ENCODE data around the gene RAET1G.
"Not testable (repeated sequence)": the region's sequence is repeated elsewhere in the genome, so short reads cannot be mapped to it uniquely, and the experiment has no call there.

The RAET1G gene

DNA sequence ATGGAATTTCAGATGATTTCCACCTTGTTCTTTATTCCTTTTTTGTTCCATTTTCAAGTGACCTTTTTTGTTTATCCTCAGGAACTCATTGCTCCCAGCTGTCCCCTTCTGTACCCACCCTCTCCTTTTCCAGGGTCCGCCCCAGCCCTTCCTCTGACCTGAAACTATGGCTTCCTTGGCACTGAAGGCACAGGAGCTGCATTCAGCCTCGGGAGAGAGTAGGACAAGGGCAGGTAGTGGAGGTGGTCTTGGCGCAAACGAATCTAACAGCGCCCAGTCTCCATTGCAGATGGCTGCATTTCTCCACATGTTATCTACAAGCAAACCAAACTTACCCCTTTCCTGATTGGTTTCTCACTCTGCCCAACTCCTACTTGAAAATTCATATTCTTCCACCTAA lies 10.1 kb upstream of the RAET1G start:
- DNase-seq = no peak

DNA sequence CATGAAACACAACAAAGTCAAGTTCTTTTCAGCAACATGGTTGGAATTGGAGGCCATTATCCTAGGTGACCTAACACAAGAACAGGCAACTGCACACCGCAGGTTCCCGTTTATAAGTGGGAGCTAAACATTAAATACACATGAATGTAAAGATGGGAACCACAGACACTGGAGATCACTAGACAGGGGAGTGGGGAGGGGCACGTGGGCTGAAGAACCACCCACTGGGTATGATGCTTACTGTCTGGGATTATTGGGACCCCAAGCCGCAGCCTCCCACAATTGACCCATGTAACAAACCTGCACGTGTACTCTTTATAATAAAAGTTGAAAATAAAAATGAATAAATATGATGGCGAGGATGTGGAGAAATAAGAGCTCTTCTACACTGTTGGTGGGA lies 8.6 kb upstream of the RAET1G start:
- DNase-seq = no peak

DNA sequence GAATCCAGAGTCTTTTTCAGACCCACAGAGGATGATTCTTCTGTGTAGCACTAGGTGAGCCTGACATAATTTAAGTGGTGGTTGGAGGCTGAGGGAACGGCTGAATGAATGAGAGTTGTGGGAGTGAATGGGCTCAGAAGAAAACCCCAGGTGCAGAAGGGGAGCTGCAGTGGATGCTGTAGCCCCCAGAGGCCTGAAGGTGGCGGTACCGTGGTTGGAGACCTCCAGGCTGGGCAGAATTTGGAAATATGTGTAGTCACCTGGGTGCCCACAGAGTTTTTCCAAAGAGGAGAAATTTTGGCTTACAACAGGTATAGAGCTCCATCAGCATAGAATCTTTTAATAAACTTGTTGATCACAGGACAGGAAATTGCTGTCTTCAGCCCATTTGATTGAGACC lies 6.5 kb upstream of the RAET1G start:
- DNase-seq = peak; percentile 12

DNA sequence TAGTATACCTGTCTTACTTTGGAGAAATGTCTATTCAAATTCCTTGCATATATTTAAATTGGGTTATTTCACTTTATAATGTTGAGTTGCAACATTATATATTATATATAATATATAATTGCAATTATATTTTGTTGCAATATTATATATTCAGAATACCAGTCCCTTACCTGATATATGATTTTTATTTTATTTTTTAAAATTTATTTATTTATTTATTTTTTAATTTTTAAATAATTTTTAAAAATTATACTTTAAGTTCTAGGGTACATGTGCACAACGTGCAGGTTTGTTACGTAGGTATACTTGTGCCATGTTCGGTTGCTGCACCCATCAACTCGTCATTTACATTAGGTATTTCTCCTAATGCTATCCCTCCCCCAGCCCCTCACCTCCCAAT lies 4.1 kb upstream of the RAET1G start:
- peak; percentile 1 for DNase-seq

DNA sequence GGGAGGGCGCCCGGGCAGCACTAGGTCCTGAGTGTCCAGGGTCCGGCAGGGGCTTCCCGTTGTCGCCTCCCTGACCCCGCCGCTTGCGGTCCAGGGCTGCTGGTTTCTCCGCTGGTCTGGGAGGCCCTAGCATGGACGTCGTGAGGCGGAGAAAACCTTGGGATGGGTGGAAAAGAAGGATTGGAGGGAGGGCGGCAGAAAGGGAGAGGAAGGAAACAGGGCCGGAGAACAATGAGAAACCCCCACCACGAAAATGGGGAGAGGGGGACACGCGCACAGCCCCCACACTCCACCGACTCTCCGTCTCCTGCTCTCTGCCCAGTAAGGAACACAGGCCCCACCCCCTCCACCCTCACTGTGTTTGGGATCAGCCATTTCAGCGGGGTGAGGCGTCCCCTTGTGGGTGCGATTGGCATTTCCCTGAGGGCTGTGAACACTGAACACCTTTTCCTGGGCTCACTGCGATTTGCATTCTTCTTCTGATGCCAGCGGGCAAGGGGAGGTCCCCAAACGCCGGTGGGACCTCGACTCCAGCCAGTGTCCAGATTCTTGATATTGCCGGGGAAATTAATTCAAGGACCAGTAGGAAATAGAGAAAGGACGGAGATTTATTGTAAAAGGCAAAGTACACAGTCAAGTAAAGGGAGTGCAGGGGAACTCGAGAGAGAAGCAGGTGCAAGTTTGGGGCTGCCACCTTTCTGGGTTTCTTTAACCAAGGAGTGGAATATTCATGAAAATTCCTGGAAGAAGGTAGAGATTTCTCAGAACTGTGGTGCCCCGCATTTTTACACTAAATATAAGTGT lies 3.3 kb upstream of the RAET1G start:
- peak; percentile 68 for DNase-seq

DNA sequence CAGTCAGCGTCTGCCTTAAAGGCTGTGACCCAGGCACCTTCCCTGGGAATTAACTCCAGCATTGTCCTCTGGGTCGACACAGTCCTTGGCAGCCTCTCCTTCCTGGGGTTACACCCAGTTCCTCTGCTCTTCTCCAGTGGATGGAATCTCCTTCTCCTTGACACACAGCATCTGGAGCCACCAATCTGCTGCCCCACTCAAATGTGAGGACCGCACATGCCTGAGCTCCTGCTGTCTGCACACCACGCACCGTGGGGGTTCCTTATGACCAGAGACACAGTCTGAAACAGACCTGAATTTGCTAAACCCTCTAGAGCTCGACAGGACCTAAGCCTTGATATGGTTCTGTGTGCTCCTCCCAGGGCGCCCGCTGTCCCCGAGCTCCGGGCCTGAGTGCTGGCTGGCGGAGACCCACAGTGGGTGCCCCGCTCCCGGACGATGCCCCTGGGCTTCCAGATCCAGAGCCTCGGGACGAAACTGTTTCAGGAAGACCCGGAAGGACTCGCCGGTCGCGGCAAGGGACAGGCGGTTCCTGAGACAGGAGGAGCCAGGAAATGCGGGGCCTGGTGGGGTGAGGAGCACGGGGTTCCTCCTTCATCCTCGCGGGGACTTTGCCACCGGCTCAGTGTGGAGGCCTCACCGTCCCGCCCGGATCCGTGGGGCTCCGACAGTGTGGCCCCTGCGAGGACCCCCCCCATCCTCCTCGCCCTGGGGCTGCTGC lies 2.5 kb upstream of the RAET1G start:
- peak; percentile 15 for DNase-seq

DNA sequence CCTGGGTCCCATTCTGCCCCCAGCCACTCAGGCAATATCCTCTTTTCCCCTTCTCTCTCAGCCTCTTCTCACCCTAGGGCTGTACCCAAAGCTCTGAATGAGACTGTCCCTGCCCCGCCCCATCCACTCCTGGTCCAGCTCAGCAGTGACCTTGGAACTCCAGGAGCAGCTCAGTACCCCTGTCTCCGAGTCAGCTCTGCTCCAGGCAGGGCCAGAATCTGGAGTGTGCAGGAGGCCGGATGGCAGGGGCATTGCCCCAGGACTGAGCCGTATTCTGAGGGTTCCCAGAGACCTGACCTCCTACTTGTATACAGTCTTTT lies 2.0 kb upstream of the RAET1G start:
- no peak for DNase-seq

DNA sequence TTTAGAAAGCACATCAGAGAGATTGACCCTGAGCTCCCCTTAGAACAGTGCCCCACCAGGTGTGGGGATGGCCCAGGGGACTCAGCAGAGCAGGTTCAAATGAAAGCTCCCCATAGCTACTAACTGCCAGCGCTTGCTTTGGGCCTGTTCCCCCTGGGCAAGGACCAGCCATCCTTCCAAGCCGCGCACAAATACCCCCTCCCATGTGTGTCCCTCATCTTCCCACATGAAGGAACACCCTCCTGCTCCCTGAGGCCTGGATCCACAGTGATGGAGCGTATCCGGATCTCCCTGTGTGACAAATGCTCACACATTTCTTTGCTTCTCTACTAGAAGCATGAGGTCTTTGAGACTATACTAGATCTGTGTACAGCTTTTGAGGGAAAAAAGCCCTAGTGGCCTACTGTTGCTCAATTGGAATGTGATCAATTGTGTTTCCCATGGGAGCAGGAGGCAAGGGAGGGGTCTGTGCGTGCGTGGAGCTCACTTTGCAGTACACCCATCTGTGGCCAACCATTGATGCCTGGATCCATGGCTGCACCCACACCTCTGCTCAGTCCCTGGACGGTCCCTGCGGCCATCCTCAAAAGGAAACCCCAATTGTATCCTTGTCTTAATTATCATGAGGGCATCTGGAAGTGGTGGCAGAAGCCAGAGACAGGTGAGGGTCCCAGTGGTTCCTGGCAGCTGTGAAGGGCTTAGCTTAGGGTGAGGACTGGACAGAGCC lies 1.4 kb upstream of the RAET1G start:
- peak; percentile 9 for DNase-seq

DNA sequence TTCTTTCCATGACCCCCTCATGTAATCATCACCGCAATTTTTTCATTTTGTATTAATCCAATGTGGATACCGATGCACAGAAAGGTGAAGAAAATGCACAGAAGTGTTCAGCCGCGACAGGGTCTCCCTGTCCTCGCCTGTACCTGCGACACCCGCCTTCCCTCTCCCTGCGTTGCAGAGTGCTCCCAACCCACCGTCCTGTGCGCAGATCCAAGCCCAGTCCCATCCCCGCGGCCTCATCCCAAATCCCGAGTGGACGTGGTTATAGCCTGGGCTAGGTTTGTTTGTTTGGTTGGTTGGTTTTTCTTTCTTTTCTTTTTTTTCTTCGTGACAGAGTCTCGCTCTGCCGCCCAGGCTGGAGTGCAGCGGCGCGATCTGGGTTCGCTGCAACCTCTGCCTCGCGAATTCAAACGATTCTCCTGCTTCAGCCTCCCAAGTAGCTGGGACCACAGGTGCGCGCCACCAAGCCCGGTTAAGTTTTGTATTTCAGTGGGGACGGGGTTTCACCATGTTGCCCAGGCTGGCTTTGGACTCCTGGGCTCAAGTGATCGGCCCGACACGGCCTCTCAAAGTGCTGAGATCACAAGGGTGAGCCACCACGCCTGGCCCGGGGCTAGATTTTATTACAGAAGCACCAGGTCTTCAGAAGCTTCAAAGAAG lies 536 bp upstream of the RAET1G start:
- DNase-seq = peak; percentile 9

DNA sequence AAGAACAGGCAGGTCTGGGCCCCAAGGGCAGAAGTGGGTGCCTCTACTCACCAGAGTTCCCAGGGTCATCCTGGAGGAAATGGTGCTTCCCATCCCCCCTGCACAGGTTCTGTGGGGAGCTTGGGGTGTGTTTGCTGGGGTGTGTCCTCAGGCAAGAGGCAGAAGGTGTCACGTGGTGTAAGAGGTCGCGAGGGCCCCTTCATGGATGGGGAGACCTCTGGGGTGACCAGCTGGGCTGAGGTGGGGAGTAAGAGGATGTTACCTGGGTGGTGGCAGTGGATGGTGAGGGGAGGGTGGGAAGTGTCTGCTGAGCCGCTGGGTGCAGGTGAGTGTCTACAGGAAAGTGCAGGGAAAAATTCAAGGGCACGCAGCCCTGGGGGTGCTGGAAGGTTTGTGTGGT lies 830 bp downstream of the RAET1G start:
- peak; percentile 10 for DNase-seq

DNA sequence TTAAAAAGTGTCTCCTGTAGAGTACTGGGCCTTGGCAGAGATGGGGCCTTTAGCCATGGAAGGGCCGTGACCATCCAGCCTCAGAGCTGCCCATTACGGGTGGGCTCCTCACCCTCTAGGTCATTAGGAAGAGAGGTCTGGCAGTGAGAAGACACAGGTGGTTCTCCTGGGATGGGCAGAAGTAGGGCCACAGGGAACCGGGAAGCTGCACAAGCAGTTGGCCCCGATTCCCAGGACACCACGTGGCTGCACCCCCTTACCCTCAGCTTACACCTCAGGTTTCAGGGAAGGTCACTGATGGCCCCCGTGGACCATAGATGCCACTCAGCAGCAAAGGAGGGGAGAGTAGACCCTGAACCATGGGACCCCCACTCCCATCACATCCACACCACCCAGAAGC lies 1.6 kb downstream of the RAET1G start:
- DNase-seq = peak; percentile 7

DNA sequence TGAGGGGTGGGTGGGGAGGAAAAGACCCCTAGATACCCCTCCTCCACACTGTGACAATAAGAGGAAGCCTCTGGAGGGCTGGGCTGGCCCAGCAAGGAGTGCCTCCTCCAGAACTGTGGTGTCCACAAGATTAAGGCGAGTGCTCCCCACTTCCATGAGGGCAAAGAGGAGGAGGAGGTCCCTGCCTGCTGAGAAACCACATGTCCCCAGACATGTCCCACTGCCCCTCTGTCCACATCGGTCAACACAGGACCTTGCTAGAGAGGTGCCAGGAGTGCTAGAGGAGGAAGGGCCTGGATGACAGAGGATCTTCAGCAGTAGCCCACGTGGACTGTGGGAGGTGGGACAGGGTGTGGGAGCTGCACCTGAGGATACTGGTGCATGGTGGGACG lies 3.1 kb downstream of the RAET1G start:
- DNase-seq = peak; percentile 15

DNA sequence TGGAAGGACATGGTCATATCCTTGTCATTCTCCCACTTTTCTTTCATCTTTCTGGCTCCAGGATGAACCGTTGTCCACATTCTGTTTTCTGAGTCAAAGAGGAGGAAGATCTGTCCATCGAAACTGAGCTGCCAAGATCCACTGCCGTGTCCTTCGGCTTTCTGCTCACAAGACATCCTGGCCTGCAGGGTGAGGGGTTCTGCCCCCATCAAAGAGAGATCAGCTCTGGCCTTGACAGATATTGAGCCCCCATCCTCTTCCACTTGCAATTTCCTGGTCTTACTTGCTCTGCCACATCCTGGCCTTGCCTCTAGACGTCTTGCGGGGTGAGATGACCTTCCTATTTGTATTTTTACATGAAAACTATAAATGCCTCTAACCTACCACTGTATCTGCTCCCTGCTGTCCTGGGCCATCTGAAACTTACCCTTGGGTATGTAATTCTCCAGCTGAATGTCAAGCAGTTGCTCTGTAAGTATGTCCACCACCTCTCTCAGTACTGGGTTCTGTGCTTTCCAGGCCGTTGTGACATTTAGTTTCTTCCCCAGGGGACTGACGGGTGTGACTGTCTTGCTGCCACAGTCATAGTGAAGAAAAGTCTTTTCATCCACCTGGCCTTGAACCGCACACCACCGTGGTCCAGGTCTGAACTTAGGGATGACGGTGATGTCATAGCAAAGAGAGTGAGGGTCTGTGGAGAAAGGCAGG lies 3.6 kb downstream of the RAET1G start:
- DNase-seq = peak; percentile 5

DNA sequence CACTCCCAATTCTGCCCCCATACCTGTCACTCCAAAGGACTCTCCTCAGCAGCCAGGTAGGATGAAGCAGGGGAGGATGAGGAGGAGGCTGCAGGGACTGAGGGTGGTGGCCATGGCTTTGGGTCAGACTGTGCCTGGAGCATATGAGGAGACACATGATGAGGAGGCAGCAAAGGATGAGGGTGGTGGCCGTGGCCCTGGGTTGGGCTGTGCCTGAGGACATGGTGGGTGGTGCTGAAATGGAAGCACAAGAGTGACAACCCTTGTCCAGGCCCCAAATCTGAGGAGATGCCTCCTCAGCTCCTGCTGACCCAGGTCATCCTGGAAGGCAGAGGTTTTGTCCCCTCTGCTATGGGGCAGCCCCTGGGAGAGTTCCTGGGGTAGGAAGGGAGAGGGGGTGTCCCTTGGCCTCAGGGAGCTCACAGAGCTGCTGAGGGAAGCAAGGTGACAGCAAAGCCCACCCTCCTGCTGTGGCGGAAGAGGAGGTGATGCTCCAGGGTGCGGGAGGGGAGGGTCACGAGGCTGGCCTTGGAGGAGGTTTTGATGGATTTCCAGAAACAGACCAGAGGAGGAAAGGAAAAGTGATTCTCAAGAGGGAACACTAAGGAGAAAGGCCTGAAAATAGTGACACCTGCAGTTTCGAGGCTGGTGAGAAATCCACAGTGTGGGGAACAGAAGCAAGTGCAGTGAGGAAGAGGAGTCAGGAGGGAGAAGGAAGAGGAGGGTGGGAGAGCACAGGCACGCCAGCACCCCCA lies 4.6 kb downstream of the RAET1G start:
- no peak for DNase-seq

DNA sequence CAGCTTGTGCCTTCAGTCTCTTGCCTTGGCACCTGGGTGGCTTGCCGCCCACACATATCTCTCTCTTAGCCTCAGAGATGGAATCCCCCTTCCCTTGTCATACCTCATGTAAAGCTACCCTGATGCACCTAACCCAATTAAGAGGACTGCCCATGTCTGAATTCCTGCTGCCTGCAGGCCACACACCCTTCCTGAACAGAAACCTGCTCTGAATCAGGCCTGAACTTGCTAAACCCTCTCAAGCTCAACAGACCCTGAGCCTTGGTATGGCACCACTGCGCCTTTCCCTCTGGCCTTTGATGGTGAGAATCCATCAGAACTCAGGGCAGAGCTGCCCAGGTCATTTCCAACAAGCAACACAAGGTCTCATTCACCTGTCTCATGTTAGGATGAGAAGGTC lies 5.2 kb downstream of the RAET1G start:
- no peak for DNase-seq

DNA sequence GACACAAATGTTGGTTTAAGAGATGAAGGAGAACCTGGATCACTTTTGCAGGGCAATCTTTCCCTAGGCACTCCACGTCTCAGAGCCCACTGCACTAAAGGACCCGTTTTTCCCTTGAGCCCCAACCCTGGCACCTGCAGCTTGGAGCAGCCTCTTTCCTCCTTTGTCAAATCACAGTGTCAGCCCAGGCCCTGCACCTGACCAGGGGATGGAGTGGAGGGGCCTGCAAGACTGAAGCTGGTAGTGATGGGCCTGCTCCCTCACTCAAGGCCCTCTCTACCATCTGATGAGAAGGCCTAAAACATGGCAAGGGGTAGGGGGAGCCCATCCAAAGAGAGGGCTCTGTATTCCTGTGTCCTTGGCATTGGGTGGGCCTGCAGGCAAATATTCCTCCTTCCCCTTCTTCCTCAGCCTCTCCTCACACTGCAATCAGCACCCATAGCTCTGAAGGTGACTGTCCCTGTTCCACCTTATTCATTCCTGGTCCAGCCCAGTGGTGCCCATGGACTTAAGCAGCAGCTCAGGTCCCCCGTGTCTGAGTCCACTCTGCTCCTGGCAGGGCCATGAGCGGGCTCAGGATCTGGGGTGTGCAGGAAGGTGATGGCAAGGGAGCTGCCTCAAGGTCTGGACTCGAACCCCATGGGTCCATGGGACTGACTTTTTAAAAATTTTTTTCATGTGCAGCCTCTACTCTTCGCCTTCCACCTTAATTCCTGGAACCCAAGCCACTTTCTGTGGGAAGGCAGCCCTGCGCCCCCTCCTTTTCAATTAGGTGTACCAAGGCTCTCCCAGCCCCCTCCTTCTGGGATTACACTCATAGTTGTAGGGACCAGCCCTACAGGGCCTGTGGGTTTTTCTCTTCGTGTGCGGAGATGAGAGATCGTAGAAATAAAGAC lies 6.7 kb downstream of the RAET1G start:
- no peak for DNase-seq

DNA sequence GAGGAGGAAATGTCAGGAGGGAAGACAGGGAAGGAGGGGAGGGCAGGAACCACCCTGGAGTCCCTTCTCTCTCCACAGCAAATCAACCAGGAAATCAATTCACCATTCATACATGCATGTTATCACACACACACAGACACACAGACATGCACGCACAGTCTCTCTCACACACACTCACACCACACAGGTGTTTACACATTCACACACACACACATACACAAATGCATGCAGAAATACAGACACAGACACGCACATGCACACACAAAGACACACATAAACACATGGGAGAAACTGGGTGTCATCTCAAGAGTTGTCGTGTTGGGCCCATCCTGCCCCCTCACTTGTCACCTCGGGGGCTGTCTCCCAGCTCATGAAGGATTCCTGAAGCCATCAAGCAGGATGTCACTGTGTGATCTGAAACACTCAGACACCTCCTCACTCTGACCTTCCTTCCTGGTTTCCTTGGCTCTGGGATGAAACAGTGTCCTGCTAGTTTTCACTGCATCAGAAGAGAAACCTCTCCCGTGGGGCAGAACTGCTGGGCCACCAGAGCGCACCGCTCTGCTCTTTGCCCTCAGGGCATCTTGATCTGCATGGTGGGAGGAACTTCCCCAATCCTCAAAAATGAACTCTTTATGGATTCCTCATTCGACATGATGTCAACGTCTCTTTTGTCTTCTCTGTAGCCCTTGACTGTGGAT lies 9.2 kb downstream of the RAET1G start:
- DNase-seq = no peak

DNA sequence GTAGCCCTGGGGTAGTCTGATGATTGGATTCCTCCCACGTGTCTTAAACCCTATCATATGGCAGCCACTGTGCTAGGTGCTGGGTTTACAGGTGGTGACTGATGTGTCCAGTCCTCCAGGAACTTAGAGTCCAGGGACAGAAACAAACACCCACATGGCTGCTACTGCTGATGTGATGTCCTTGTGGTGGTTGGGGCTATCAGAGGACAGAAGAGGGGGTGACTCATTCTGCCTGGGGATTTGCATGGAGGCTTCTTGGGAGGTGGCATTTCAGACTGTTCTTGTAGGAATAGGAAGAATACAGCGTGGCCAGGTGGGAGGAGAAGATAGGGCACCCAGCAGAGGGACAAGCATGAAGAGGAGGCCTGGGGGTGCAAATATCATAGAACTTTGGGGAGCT lies 9.8 kb downstream of the RAET1G start:
- no peak for DNase-seq

DNA sequence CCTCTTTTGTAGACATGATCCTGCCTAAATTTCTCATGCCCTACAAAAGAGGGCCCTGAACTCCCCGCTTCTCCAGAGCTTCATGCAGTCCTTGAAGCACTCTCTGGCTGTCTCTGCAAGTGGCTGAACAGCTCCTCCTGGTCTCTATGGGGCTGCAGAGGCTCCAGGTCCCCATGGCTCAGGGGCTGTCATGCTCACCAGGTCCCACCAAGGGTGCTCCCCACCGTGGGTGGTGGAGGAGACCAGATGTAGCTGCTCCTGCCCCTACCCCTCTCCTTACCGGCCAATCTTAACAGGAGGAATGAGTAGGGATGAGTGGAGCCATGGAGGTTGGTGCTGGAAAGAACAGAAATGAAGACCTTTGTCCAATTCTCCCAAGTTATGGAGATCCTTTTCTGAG lies 10.2 kb downstream of the RAET1G start:
- DNase-seq = not testable (repeated sequence)

DNA sequence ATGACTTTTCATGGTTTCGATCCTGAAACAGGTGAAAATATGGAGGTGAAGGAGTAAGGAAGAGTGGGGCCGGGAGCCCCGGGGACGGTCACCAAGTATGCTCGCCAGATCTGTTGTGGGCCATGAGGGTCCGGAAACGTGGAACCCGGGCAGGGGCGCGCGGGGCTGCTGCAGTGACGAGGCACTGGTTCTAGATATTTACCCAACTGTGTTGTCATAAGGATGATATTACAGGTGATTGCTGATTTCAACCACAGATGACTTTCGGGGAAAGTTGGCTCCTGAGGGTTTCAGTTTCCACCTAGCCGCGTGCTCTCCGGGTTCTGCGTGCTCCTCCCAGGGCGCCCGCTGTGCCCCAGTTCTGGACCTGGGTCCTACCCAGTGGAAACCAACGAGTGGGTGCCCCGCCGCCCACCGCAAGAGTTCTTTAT lies 12.2 kb downstream of the RAET1G start:
- DNase-seq = no peak
